H1 (cell line): ENCODE results near the gene ADAM22. TPM values are rescaled to one million over a fixed set of nuclear protein-coding genes. Genes with fewer than 3 reads are reported as not detected.

Experiments used
- CTCF ChIA-PET: fragments of 300-600 bp; sonication (Branson Sonifier 250); formaldehyde crosslinking; loops from one replicate; lab custom pipeline; 2021; ENCODE audit not compliant: partially characterized antibody; lab: Charles Lee
- POLR2A ChIA-PET: fragments of 300-600 bp; sonication (Branson Sonifier 250); formaldehyde crosslinking; loops from one replicate; lab custom pipeline; 2021; ENCODE audit warnings: inconsistent platforms; ENCODE audit not compliant: partially characterized antibody; lab: Charles Lee
- DNase-seq, 2 experiments: peaks; one replicate each; pipeline versions ENCODE4 v3.0.0 to v3.0.0-alpha.2; 2010 to 2022; ENCODE audit warnings: low spot score in 2 of 2, low read depth in 1 of 2, mixed read lengths in 1 of 2
- FAIRE-seq: peaks from 2 replicates; lab custom pipeline; 2011; peaks lifted over from hg19 to GRCh38; lab: Jason Lieb, UNC
- H2AFZ ChIP-seq: 2 replicates; pipeline ENCODE4 v1.8.1; 2012; ENCODE audit warnings: low read length, inconsistent platforms
- H2AK5ac ChIP-seq: 2 replicates; pipeline ENCODE4 v1.6.1; 2013; ENCODE audit warnings: low read depth, low read length
- H2BK120ac ChIP-seq: replicated peaks from 2 replicates; pipeline ENCODE3; 2013; ENCODE audit warnings: low read depth, low read length, inconsistent platforms
- H2BK12ac ChIP-seq: 2 replicates; pipeline ENCODE4 v1.6.1; 2013; ENCODE audit warnings: low read depth, low read length
- H2BK15ac ChIP-seq: 2 replicates; pipeline ENCODE4 v1.6.1; 2013; ENCODE audit warnings: low read length
- H2BK20ac ChIP-seq: 2 replicates; pipeline ENCODE4 v1.6.1; 2013; ENCODE audit warnings: low read length
- H2BK5ac ChIP-seq: 2 replicates; pipeline ENCODE4 v1.6.1; 2013; ENCODE audit warnings: low read depth, low read length
- H3K14ac ChIP-seq: 2 replicates; pipeline ENCODE4 v1.6.1; 2013; ENCODE audit warnings: inconsistent platforms; ENCODE audit not compliant: insufficient read length
- H3K18ac ChIP-seq: 2 replicates; pipeline ENCODE4 v1.6.1; 2013; ENCODE audit warnings: low read length; ENCODE audit errors: extremely low read depth
- H3K23ac ChIP-seq: 2 replicates; pipeline ENCODE4 v1.6.1; 2013; ENCODE audit warnings: inconsistent platforms; ENCODE audit not compliant: insufficient read length
- H3K23me2 ChIP-seq: 2 replicates; pipeline ENCODE4 v1.6.1; 2013; ENCODE audit warnings: low read depth, low read length
- H3K27ac ChIP-seq: 2 replicates; pipeline ENCODE4 v1.6.1; 2011; ENCODE audit warnings: low read depth, low read length, inconsistent platforms
- H3K27me3 ChIP-seq, 4 experiments: replicated peaks in 1 of 4; 1 replicate in 1 of 4; 2 replicates in 3 of 4; pipeline versions ENCODE4 v1.6.1 to v1.8.1; 2011 to 2013; ENCODE audit warnings: low read length in 3 of 4, mild to moderate bottlenecking in 3 of 4, inconsistent platforms in 2 of 4, mixed read lengths in 2 of 4, moderate library complexity in 1 of 4; ENCODE audit not compliant: control insufficient read depth in 3 of 4, insufficient read depth in 3 of 4; ENCODE audit errors: extremely low read depth in 1 of 4
- H3K36me3 ChIP-seq, 4 experiments: 2 replicates each; pipeline versions ENCODE4 v1.6.1 to v1.8.1; 2011 to 2013; ENCODE audit warnings: mild to moderate bottlenecking in 4 of 4, low read length in 3 of 4, moderate library complexity in 2 of 4, control low read depth in 1 of 4, inconsistent platforms in 1 of 4; ENCODE audit not compliant: insufficient read depth in 4 of 4, control insufficient read depth in 2 of 4
- H3K4ac ChIP-seq: replicated peaks from 2 replicates; pipeline ENCODE3; 2013; ENCODE audit warnings: low read length, low read depth, mixed read lengths, inconsistent platforms; ENCODE audit not compliant: insufficient read length
- H3K4me1 ChIP-seq, 4 experiments: replicated peaks in 1 of 4; 1 replicate in 1 of 4; 2 replicates in 3 of 4; pipeline versions ENCODE4 v1.6.1 to v1.8.1; 2011 to 2013; ENCODE audit warnings: low read length in 3 of 4, inconsistent platforms in 2 of 4, mixed read lengths in 1 of 4; ENCODE audit not compliant: insufficient read depth in 4 of 4, control insufficient read depth in 3 of 4
- H3K4me2 ChIP-seq, 2 experiments: 2 replicates each; pipeline versions ENCODE4 v1.6.1 to v1.8.1; 2011 to 2013; ENCODE audit warnings: low read depth in 2 of 2, low read length in 2 of 2, control low read depth in 1 of 2, inconsistent platforms in 1 of 2, mild to moderate bottlenecking in 1 of 2; ENCODE audit not compliant: insufficient read depth in 1 of 2
- H3K4me3 ChIP-seq, 4 experiments: fragments of 200-600, 300-600 bp in 1 of 4; sonication (generic), shearing (Covaris generic), sonication (Bioruptor Twin) in 1 of 4; 2 replicates each; pipeline versions ENCODE4 v1.5.1 to v1.8.1; 2011 to 2016; ENCODE audit warnings: low read length in 4 of 4, low read depth in 3 of 4, control low read depth in 2 of 4, inconsistent platforms in 2 of 4, mild to moderate bottlenecking in 2 of 4, mixed read lengths in 1 of 4, moderate library complexity in 1 of 4; ENCODE audit not compliant: insufficient read depth in 2 of 4; ENCODE audit errors: extremely low read depth in 1 of 4
- H3K56ac ChIP-seq: replicated peaks from 2 replicates; pipeline ENCODE3; 2013; ENCODE audit warnings: low read depth, mild to moderate bottlenecking, mixed read lengths, low read length, inconsistent platforms; ENCODE audit not compliant: insufficient read length
- H3K79me1 ChIP-seq: 2 replicates; pipeline ENCODE4 v1.6.1; 2013; ENCODE audit warnings: low read depth, low read length, control low read depth
- H3K79me2 ChIP-seq, 2 experiments: 2 replicates each; pipeline versions ENCODE4 v1.6.1 to v1.8.1; 2012 to 2013; ENCODE audit warnings: low read length in 2 of 2, mild to moderate bottlenecking in 2 of 2, inconsistent platforms in 1 of 2; ENCODE audit not compliant: insufficient read depth in 2 of 2, control insufficient read depth in 1 of 2
- H3K9ac ChIP-seq, 4 experiments: replicated peaks in 1 of 4; 1 replicate in 1 of 4; 2 replicates in 3 of 4; pipeline versions ENCODE4 v1.6.1 to v1.8.1; 2011 to 2013; ENCODE audit warnings: low read depth in 3 of 4, low read length in 3 of 4, control low read depth in 2 of 4, mild to moderate bottlenecking in 2 of 4, moderate library complexity in 2 of 4, inconsistent platforms in 1 of 4; ENCODE audit errors: extremely low read depth in 1 of 4
- H3K9me3 ChIP-seq, 2 experiments: 2 replicates each; pipeline versions ENCODE4 v1.6.1 to v1.8.1; 2012 to 2013; ENCODE audit warnings: mild to moderate bottlenecking in 2 of 2, moderate library complexity in 2 of 2, control low read depth in 1 of 2, inconsistent platforms in 1 of 2, low read depth in 1 of 2, low read length in 1 of 2, mixed read lengths in 1 of 2; ENCODE audit not compliant: insufficient read depth in 2 of 2
- H4K20me1 ChIP-seq, 2 experiments: replicated peaks in 1 of 2; 2 replicates each; pipeline versions ENCODE3 to v1.8.1; 2011 to 2013; ENCODE audit warnings: inconsistent platforms in 2 of 2, low read length in 2 of 2, mild to moderate bottlenecking in 1 of 2; ENCODE audit not compliant: insufficient read depth in 2 of 2, control insufficient read depth in 1 of 2
- H4K5ac ChIP-seq: 2 replicates; pipeline ENCODE4 v1.6.1; 2013; ENCODE audit warnings: low read length, low read depth, mixed read lengths, inconsistent platforms; ENCODE audit not compliant: insufficient read length
- H4K8ac ChIP-seq: 2 replicates; pipeline ENCODE4 v1.8.0; 2013; ENCODE audit warnings: mild to moderate bottlenecking, moderate library complexity, low read length, inconsistent platforms; ENCODE audit not compliant: insufficient read depth; ENCODE audit errors: extremely low read depth
- H4K91ac ChIP-seq: replicated peaks from 2 replicates; pipeline ENCODE3; 2013; ENCODE audit warnings: low read length, mixed read lengths, inconsistent platforms; ENCODE audit not compliant: insufficient read length
- BRCA1 ChIP-seq: IDR thresholded peaks from 2 replicates; pipeline ENCODE4 v1.6.1; 2012; ENCODE audit warnings: low read depth, low read length, improper control_type of control experiment
- KDM5A ChIP-seq: fragments of 200-600 bp; IDR thresholded peaks from 2 replicates; pipeline ENCODE4 v1.7.1; 2012; ENCODE audit warnings: mild to moderate bottlenecking, low read length, inconsistent platforms, mixed read lengths
- MAFK ChIP-seq: IDR thresholded peaks from 2 replicates; pipeline ENCODE4 v1.6.1; 2012; ENCODE audit warnings: low read depth, mild to moderate bottlenecking, improper control_type of control experiment, low read length
- NANOG ChIP-seq: IDR thresholded peaks from 2 replicates; pipeline ENCODE4 v1.6.1; 2011; ENCODE audit warnings: low read length, low read depth, mild to moderate bottlenecking, inconsistent platforms; ENCODE audit not compliant: insufficient read depth, poor library complexity, severe bottlenecking
- POLR2A ChIP-seq, 2 experiments: IDR thresholded peaks; 1 replicate in 1 of 2; 2 replicates in 1 of 2; pipeline ENCODE4 v1.6.1; 2011; ENCODE audit warnings: low read depth in 2 of 2, low read length in 2 of 2, mild to moderate bottlenecking in 2 of 2; ENCODE audit errors: control extremely low read depth in 1 of 2
- SIX5 ChIP-seq: IDR thresholded peaks from 2 replicates; pipeline ENCODE4 v1.6.1; 2011; ENCODE audit warnings: mild to moderate bottlenecking, low read depth, low read length
- SP4 ChIP-seq: IDR thresholded peaks from 2 replicates; pipeline ENCODE4 v1.6.1; 2012; ENCODE audit warnings: low read length, inconsistent platforms
- SRF ChIP-seq: IDR thresholded peaks from 2 replicates; pipeline ENCODE4 v1.6.1; 2011; ENCODE audit warnings: mild to moderate bottlenecking, low read depth, low read length, moderate library complexity
- SUZ12 ChIP-seq: fragments of 200-600 bp; sonication (generic); IDR thresholded peaks from 2 replicates; pipeline ENCODE4 v1.6.1; 2012; ENCODE audit warnings: mild to moderate bottlenecking, inconsistent platforms, low read length, moderate library complexity, mixed read lengths
- WGBS, 2 experiments: shearing (Covaris generic) in 1 of 2; methylation state at CpG; one replicate each; pipeline versions ENCODE4 v1.1.6 to v1.1.7; 2013 to 2015; ENCODE audit warnings: low lambda C conversion rate in 2 of 2, mixed read lengths in 2 of 2, inconsistent platforms in 1 of 2, low coverage in 1 of 2, missing lambda C conversion rate in 1 of 2; ENCODE audit not compliant: insufficient replicate concordance in 2 of 2, insufficient coverage in 1 of 2, insufficient read length in 1 of 2; ENCODE audit errors: extremely low coverage in 1 of 2, missing lambda C conversion rate in 1 of 2; 5-methylcytosine and 5-hydroxymethylcytosine counted together
- polyA plus RNA-seq, 7 experiments: library from polyadenylated mRNA; depleted of rRNA in 3 of 7; stranded (reverse) in 5 of 7; unstranded in 2 of 7; fragments of >200 nt in 5 of 7; fragments of 200-250 nt in 2 of 7; gene quantifications; 1 replicate in 5 of 7; 2 replicates in 1 of 7; 4 replicates in 1 of 7; pipeline versions ENCODE4 v1.2.1 to v1.2.3, GENCODE V29; 2011 to 2013; ENCODE audit warnings: missing spikeins in 2 of 7, mixed read lengths in 2 of 7
- total RNA-seq: library from RNA; stranded (reverse); fragmentation: NEBNext Ultra II Directional; extraction: Animal tissue kit (Norgen Biotek cat#: 25700); gene quantifications from 2 replicates; pipeline ENCODE4 v1.2.1, GENCODE V29; 2021
- TF ChIP-seq, protein P1 (sequence below): IDR thresholded peaks from 2 replicates; pipeline ENCODE4 v1.6.1; 2012; ENCODE audit warnings: inconsistent platforms

Gene ADAM22
- total and polyA plus RNA-seq, 2 of the 8 experiments (the other 6 are each of a cell fraction or from before 2014, with no cell fraction given) = 4.6 to 21.4 TPM

GRCh38 chr7:88034083-88034695 lies 100.1 kb downstream of the ADAM22 start:
- WGBS, 2 experiments = 88% methylated on average over 7 of the region's 7 CpGs; no CpG with 5 or more reads in 1 of the 2 experiments
- POLR2A ChIA-PET = no interaction called here
- Histone ChIP-seq H3K23ac (no peak overlapping the region), H2BK20ac (no peak overlapping the region), H3K9ac (no peak overlapping the region), H4K91ac (no peak overlapping the region), H2BK120ac (no peak overlapping the region), H3K4me1 (no peaks in the 10 kb centered on the region), H3K14ac (no peak overlapping the region), H3K18ac (no peak overlapping the region), H2AK5ac (no peak overlapping the region), H3K36me3 (peaks cover 0 to 3% (median 0%) of the 10 kb centered on the region in 4 experiments; a peak in 2 of 8 replicates), H3K79me2 (no peaks in the 10 kb centered on the region), H3K27ac (no peak overlapping the region), H3K4me3 (no peak overlapping the region), H3K4ac (no peak overlapping the region), H4K5ac (no peak overlapping the region), H3K23me2 (no peaks in the 10 kb centered on the region), H2BK15ac (no peak overlapping the region), H2BK5ac (no peak overlapping the region), H4K20me1 (no peaks in the 10 kb centered on the region), H2BK12ac (no peak overlapping the region), H4K8ac (no peak overlapping the region), H3K56ac (no peak overlapping the region), H3K79me1 (no peaks in the 10 kb centered on the region), H3K27me3 (no peaks in the 10 kb centered on the region), H3K9me3 (peaks cover 18 to 20% of the 10 kb centered on the region in 2 experiments), H2AFZ (no peak overlapping the region), H3K4me2 (no peak overlapping the region)
- no peak for FAIRE-seq
- CTCF ChIA-PET = interaction anchor here (0.9 to 1.8 kb wide), 3 partner anchors 75 to 107 kb away, joined by 3 to 4 read pairs (median 3); no protein-coding TSS in a partner anchor
- no peak for DNase-seq
- TF ChIP-seq BRCA1 (no peak), NANOG (no peak), SRF (no peak), SP4 (no peak), POLR2A (IDR thresholded peaks at IDR 0.05; ENCODE audit: control extremely low read depth in 1 of 2, low read depth in 2 of 2, low read length in 2 of 2) (no peak), SIX5 (no peak), SUZ12 (no peak), KDM5A (no peak), MAFK (no peak)
- TF ChIP-seq, protein P1, sequence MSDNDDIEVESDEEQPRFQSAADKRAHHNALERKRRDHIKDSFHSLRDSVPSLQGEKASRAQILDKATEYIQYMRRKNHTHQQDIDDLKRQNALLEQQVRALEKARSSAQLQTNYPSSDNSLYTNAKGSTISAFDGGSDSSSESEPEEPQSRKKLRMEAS = no peak
